NCI-H146 treated with DMSO at 0.1 percent for 48 hours (cell line): ENCODE measurements around the gene DMD.
"Not testable (repeated sequence)": the region's sequence is repeated elsewhere in the genome, so short reads cannot be mapped to it uniquely, and the experiment has no call there.

ENCODE experiments used
- DNase-seq: peaks from one replicate; lab custom pipeline; 2025; ENCODE audit not compliant: unreplicated experiment; lab: John Stamatoyannopoulos, UW

The DMD gene

GRCh38 chrX:31377821-31378220 is 1833.5 kb downstream of the DMD start:
- not testable (repeated sequence) for DNase-seq

- DNase-seq, result no peak
Observed at GRCh38 chrX:31376408-31377022, 1834.8 kb downstream of the DMD start.

GRCh38 chrX:31374786-31375185 is 1836.6 kb downstream of the DMD start:
- no peak for DNase-seq

DNA sequence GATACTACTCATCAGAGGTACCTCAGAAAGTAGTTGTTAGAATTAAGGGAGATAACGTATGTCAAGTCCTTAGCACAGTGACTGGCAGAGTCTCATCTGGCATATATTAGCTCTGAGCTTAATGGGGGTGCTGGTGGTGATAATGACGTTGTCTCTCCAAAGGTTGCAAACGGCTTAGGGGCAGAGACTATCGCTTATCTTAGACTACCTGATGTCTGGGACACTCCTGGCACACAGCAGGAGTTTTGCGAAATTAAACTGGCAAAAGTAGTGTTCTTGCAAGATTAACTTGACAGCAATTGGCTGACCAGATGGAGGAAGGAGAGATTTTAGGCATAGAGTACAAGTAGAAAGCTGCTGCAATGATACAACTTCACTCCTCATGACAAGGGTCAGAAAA is 1839.4 kb downstream of the DMD start:
- DNase-seq, result no peak

- DNase-seq, result no peak
Observed at GRCh38 chrX:31367816-31368215, 1843.5 kb downstream of the DMD start.

DNA sequence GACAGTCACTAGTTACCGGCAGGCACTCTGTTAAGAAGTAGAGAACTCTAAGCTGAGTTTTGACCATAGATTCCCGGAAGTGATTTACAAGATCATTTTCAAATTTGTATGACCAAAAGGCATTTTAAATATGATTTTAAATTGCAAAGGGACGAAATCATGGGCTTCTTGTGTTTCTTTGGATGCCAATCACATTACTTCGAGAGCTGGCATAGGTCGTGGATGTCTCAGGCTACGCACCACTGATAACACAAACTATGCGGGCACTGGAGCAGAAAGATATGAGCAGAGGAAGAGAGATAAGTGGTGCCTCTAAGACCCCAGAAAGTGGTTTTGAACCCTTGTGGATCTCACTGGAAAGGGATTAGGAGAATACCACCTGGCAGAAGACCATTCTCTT is 1845.3 kb downstream of the DMD start:
- DNase-seq, result no peak

DNA sequence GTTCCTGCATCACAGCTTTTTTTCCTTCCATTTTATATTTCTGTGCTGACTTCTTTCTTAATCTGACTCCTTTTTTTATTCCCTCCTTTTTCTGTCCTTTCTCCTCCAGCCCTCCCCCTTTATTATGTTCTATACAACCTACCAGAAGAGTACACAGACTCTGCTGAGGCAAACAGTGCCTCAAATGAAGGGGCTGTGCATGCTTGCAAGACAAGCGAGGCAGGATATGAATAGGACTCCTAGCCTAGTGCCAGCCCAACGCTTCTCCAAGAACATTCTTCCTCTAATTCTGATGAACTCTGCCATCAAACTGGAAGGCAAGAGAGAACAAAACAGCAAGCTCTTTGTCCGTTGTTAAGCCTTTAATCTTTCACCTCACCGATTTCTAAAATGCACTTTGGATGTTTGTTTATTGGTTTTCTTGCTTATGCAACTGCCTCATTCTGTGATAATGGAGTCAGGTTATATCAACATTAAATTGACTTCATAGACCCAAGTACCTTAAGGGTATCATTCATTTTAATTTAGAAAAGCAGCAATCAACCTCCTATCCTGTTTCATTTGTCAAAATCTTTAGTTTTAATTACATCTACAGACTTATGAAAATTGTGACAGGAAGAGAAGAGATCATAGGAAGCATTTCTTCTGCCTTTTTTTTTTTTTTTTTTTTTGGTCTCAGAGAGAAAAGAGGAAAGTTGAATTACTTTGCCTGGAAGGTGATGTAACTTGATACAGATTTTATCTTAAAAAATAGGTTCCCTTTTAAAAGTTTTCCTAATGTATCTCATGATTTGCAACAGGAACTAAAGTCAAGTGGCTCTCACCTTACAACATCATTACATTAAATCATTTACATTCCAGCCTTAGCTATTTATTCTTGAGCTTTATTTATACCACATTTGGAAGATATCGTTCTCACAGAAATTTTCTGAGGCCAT is 1854.8 kb downstream of the DMD start:
- no peak for DNase-seq

DNA sequence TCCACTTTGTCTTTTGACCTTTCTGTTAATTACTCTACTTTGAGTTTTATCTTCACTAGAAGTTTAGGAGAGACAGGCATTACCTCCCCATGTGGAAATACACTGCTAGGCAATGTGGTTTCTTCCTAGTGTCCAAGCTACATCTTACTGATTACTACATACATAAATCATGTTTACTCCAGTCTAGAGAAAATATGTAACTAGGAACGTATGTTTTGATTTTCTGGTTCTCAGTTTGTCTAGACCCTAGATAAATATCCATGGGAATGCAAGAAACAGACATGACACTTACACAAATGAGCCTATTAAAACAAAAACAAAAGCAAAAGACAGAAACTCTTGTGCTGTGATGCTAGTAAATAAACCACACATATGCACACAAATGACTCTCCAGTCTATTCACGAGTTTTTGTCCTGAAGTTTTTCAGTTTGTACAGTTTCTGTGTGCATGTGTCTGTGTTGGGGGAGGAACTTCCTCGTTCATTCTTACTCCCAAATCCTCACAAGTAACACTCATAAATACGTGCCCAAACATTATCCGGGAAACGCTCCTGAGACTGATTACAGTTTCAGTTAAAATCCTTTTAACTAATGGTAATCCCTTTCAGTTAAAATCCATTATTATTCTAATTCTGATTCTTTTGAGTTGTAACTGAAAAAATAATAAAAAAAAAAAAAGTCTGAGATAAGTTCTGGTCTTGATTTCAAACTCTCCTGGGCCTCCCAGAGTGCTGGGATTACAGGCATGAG is 1856.0 kb downstream of the DMD start:
- no peak for DNase-seq

DNA sequence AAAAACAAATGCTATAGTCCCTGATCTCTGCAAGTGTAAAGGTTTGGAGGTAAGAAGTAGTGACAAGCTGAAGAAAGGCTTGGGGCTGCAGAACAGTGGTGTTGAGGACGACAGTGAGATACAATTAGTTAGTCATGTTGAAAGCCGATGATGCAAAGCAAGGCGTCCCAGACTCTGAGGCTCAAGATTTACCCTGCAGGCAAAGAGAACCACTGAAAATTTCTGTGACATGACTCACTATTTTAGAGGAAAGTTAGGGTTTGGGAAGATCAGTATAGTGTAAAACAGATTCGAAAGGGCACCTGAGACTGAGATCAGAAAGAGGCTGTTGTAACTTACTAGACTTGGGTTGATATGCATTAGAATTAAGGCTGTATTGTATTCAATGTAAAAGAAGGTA is 1858.3 kb downstream of the DMD start:
- DNase-seq, result no peak

- DNase-seq, result no peak
Observed at GRCh38 chrX:31350808-31351074, 1860.6 kb downstream of the DMD start.

DNA sequence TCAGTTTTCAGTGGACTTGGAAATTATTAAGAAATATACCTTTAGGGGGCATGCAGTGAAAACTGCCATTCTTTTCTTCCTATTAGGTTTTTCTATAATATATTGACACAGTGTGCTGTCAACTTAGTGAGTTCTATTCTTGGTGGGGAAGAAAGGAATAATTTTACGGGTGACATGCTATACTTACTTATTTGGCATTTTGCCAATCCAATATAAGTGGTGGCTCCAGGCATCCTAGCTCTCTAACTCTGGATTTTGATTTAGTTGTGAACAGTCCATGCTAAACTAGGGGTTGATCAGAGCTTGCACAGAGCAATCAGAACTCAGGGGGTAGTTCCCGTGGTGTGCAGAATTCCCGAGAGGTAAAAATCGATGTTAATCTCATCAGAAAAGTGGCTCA is 1861.8 kb downstream of the DMD start:
- DNase-seq, result no peak

DNA sequence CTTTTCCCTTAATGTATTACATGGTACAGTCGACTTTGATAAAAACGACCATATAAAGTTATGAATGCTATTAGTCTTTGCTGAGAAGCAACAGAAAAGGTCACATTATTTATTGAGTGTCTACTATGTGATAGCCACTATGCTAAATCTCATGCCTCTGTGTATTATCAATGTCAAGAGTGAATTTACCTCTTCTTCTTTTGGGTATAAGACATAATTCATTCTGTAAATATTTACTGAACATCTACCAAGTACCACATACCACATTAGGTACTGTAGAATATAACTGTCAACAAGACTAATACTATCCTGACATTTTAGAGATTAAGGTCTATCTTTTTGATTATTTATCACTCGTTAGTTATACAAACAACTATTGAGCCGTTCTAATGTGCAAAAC is 1870.8 kb downstream of the DMD start:
- DNase-seq, result no peak

DNA sequence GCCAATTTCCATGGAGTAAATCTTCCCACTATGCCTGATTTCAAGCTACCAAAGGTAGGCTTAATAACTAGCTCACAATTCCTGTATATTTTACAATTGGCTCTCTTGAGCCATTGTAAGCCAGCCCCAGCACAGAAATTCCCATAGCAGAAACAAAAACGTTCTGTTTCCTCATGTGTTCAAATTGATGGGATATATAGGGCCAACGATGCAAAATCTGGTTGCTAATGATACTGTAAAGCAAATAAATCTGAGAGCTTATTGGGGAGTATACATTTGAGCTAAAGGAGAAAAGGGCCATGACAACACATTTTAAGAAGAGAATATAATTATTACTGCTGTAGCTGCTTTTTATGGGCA is 1872.4 kb downstream of the DMD start:
- no peak for DNase-seq

DNA sequence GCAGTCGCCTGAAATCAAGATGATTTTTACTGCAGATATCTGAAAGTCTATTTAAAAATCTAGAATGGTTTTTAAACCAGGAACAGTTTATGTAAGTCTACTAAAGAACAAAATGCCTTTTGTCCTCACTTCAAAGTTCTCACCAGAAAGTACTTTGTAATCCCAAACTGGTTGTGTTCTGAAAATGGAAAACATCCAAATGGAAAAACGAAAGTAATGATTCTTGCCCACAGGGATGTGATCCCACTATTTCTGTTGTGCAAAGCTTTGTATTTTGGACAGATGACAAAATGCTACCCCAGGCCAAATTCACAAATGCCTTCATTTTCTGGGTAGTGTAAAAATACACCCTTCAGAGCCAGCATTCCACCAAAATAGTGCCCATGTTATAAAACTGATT is 1874.0 kb downstream of the DMD start:
- no peak for DNase-seq

DNA sequence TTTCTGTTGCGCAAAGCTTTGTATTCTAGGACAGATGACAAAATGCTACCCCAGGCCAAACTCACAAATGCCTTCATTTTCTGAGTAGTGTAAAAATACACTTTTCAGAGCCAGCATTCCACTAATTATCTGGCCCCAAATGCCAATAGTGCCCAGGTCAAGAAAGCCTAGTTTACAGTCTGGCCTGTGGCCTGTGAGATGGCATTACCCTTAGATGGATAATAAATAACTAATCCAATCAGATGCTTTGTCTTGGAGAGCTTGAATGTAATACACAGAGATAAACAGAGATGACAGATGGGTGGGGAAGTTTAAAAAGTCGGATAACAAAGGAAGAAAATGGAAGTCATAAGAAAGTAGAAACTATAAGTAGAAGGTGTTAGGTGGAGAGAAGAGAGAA is 1874.9 kb downstream of the DMD start:
- DNase-seq, result no peak

GRCh38 chrX:31334997-31335396 is 1876.4 kb downstream of the DMD start:
- no peak for DNase-seq

DNA sequence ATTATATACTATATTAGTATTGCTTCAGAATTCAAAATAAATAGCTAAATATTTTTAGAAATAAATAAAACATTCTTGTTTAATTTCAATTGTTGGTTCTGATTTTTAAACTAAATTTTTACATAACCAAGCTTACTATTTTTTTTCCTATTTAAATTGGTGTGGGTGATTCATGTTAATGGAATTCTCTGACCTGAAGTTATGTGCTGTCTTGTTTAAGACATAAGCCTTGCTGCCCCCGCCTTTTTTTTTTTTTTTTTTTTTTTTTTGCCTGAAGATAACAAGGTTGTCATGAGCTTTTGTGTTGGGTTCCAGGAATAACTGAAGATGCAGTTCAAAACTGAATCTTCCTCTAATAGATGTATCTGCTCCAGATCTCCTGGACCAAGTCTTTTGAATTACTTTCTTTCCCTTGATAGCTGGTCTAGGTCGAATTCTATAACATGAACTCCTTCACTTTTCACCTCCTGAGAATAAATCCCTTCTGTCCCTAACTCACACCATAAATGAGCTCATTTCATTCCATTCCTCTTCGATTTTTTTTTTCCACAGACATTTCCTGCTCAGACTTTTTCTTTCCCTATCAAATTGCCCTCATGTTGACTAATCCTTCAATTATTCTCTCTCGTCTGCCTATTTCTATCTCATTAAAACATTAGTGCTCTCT is 1878.1 kb downstream of the DMD start:
- DNase-seq, result no peak

DNA sequence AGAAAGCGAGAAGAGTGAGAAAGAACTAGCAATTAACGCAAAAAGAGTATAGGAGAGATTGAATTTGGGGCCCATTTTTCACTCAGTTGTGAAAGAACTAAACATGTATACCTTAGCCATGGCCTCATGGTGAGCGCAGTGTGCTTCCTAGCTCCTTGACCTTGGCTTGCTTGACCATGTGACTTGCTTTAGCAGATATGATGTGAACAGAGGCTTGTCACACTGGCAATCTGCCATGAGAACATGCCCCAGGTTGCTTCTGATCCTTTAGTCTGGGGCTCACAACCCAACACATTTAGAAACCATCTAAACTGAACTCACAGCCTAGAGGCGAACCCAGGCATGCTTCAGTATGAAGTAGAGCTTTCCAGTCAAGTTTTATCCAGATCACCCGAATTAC is 1879.4 kb downstream of the DMD start:
- DNase-seq, result no peak

GRCh38 chrX:31331015-31331414 is 1880.3 kb downstream of the DMD start:
- DNase-seq, result no peak

DNA sequence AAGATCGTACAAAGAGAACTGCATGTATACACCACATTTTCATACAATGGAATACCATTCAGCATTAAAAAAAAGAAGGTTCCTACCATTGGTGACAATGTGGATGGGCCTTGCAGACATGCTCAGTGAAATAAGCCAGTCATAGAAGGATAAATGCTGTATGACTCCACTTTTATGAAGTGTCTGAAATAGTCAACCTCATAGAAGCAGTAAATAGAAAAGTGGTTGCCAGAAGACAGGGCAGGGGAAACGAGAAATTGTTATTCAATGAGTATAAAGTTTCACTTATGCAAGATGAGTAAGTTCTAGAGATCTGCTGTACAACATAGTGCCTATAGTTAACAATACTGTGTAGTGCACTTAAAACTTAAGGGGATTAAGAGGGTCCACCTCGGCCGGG is 1882.1 kb downstream of the DMD start:
- DNase-seq, result no peak

DNA sequence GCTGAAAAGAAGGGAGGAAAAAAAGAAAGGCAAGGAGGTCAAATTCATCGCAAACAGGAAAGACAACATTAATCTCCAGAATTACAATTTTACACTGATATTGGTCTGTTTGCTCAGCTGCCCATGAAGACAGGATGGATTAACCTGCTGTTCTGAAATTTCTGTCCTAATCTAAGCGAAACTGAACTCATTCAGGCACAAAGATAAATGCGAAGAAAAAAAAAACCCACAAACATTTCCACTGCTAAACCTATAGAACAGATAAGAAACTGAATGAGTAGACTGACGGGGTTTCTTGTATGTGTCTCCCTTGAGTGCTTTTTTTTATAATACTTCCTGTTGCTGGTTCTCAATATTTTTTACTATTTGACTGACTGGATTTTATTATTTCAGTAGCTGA is 1887.7 kb downstream of the DMD start:
- DNase-seq, result no peak

DNA sequence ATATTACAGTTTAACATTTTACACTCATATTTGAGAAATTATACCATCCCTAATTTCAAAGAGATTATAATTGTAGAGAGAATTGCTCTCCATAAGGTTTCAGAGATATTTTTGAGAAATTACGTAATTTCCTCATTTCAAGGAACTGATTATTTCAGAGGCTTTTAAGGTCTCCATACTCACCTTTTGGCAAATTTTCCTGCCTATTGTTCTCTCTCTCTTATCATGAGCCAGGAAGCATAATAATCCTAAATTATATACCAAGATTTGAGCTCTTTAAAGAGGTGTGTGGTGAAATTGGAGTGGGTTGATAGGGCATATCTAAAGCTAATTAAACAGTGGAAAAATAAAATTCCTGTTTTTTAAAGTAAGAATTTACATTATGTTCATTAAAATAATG is 1890.6 kb downstream of the DMD start:
- no peak for DNase-seq
